GM21367 (cell line): ENCODE measurements around the gene NBEAL1.
"Not testable (repeated sequence)": the region's sequence is repeated elsewhere in the genome, so short reads cannot be mapped to it uniquely, and the experiment has no call there.

Experiments used
- ATAC-seq: cut with Tn5 transposase; IDR thresholded peaks from one replicate; pipeline ENCODE4 v1.9.1; 2021; ENCODE audit not compliant: unreplicated experiment

NBEAL1 gene

GRCh38 chr2:203201426-203201825, 186.8 kb downstream of the NBEAL1 start:
- ATAC-seq = no peak

DNA sequence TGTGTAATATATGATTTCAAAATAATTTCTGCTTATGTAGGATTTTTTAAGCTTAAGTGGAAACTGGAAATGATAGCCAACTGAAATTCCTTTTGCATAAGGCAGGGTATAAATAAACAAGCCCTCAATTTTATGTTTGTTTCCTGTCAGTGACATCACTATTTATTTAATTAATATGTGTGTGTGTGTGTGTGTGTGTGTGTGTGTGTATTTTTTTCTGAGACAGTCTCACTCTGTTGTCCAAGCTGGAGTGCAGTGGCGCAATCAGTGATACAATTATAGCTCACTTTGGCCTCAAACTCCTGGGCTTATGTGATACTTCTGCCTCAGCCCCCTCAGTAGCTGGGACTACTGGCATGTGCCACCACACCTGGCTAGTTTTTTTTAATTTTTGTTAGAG, 194.9 kb downstream of the NBEAL1 start:
- ATAC-seq = no peak

DNA sequence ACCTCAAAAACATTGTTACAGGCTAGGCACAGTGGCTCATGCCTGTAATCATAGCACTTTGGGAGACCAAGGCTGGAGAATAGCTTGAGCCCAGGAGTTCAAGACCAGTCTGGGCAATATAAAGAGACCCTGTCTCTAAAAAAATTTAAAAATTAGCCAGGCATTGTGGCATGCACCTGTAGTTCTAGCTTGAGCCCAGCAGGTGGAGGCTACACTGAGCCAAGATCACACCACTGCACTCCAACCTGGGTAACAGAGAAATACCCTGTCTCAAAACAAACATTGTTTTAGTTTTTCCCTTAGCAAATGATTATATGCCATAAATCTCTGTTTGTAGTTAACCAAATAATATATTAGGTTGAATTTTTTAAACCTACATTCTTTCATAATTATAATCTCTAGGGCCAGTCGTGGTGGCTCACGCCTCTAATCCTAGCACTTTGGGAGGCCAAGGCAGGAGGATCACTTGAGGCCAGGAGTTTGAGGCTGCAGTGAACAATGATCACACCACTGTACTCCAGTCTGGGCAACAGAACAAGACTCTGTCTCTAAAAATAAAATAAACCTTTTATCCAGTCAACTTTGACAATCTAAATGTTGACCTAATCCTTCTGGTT, 210.9 kb downstream of the NBEAL1 start:
- ATAC-seq = no peak

GRCh38 chr2:203229674-203230073, 215.0 kb downstream of the NBEAL1 start:
- not testable (repeated sequence) for ATAC-seq

DNA sequence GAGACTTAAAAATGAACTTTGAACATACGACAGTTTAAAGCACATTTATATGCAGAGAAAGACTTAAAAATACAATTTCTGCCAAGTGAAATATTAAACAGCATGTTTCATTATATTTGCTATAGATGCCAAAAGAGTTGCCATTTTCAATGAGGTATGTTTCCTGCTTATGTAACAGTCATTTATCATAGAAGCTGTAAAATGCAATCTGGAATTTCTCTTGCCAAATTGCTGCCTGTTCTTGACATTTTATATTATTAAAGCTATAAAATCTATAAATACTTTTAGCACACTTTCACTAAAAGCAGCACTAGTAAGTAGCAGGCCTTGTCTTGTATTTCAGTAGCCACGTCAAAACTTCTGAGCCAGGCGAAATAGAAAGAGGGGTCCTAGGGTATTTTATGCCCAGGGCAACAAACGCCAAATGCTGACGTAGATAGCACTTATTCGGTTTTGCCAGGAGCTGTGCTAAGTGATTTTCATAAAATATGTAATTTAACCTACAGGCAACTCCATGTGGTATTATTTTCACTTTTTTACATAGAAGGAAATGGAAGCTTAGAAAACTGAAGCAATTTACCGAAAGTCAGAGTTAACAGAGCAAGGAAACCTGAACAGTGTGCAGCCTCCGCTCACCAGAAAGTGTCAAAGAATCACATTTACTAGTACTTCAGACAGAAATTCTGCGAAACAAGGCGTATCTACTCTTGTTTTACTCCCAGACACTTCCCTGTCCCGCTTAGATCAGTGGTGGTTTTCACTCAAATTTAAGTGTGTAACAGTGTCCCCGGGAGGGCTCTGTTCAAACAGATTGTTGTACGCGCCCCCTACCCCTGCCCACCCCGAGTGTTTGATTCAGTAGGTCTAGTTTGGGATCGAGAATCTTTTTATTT, 222.9 kb downstream of the NBEAL1 start:
- ATAC-seq = no peak

GRCh38 chr2:203238292-203238703, 223.6 kb downstream of the NBEAL1 start:
- ATAC-seq = peak; percentile 0

- peak; percentile 85 for ATAC-seq
Observed at GRCh38 chr2:203238704-203239526, 224.2 kb downstream of the NBEAL1 start, which contains the start of gene CYP20A1. Gene CYP20A1, plus strand, starts transcription at chr2:203239018. Its CDS starts 45 bp downstream, at chr2:203239063.

- no peak for ATAC-seq
Observed at GRCh38 chr2:203240491-203240890, 225.8 kb downstream of the NBEAL1 start.

DNA sequence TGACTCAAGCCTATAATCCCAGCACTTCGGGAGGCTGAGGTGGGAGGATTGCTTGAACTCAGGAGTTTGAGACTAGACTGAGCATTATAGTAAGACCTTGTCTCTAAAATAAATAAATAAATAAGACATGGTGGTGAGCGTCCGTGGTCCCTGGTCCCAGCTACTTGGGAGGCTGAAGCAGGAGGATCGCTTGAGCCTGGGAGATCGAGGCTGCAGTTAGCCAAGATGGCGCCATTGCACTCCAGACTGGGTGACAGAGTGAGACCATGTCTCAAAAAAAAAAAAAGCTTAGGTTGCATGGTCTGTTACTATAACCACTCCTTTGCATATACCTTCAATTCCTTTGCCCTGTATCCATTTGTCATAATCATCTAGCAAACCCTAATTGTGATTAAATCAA, 227.8 kb downstream of the NBEAL1 start:
- no peak for ATAC-seq

DNA sequence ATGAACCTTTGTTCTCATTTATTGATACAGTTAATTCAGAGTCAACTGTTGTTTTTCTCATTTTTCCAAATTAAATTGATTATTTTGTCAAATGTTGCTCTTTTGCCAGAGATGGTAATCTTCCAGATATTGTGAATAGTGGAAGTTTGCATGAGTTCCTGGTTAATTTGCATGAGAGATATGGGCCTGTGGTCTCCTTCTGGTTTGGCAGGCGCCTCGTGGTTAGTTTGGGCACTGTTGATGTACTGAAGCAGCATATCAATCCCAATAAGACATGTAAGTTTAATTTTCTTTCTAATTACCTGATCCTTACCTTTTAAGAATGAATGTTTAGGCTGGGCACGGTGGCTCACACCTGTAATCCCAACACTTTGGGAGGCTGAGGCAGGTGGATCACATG, 232.0 kb downstream of the NBEAL1 start:
- no peak for ATAC-seq

DNA sequence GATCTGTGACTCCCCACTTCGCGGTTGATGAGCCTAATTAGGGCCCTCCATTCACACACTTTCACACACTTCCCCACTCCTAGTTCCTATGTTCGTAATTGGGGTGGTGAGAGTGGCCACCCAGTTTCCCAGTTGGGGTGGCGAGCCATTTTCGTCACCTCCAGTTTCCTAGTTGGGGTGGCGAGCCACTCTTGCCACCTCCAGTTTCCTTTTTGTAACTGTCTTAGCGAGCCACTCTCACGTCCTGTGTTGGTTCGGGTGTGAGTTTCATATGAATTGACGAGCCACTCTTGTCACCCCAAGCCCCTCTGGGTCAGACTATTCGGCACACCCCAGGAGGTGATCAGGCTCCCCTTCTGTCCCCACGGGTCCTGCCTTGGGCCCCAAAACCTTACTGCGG, 238.1 kb downstream of the NBEAL1 start:
- no peak for ATAC-seq

- not testable (repeated sequence) for ATAC-seq
Observed at GRCh38 chr2:203253422-203254095, 238.9 kb downstream of the NBEAL1 start.

GRCh38 chr2:203261326-203262159, 246.9 kb downstream of the NBEAL1 start:
- ATAC-seq = no peak
